GM19099 (cell line): ENCODE data around the gene MACROD1.

Source experiments
- POLR2A ChIP-seq: IDR thresholded peaks from 3 replicates; pipeline ENCODE4 v1.6.1; 2011; ENCODE audit warnings: low read depth; ENCODE audit not compliant: insufficient read length; ENCODE audit errors: extremely low read depth

The MACROD1 gene

DNA sequence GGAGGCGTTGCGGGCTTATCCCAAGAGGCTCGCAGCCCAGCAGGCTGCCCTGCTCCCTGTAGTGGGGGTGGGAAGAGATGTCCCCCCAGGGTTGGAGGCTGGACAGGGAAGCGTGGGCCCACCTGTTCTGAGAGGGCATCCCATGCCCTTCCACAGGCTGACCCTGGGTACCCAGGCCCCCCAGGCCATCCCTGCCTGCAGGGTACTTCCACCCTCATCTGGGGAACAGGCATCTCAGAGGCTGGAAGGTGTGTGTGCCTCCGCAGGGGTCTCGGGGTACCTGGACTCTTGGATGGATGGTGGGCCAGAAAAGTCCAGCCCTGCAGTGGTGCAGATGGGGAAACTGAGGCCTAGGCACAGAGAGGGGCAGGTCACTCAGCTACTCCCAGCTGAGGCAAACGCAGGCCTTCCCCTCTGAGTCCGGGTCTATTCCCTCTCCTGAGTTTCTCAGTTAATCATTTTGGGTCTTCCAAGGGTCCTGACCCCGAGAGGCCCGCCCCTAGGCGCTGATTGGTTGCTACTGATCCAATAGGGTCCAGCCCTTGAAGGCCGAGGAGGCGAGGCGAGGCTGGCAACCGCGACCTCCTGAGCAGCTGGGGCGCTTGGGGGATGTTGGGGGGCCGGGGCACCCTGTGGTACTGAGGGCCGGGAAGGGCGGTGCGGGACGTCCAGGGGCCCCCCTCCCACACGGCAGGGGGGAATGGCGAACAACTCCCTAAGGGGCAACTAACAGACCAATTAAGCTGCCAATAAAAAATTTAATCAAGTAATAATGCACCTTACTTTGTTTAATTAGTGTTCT lies 106.4 kb downstream of the MACROD1 start:
- TF ChIP-seq POLR2A = no peak

DNA sequence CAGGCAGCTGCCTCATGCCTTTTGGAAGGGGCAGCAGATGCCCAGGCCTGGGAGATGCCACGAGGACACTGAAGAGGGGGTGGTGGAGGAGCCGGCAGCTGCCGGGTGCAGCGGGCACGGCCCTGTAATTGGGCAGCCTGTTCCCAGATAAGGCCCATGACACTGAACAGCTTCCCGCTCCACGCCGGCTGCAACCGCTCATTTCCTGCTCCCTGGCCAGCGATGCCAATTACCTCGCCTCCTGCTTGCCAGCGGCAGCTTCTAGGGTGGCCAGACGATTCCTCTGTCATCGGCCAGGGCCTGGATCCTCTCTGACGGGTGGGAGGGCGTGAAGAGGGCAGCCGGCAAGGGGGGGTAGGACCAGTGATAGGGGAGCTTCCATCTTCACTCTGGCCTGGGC lies 107.4 kb downstream of the MACROD1 start:
- TF ChIP-seq POLR2A = no peak

DNA sequence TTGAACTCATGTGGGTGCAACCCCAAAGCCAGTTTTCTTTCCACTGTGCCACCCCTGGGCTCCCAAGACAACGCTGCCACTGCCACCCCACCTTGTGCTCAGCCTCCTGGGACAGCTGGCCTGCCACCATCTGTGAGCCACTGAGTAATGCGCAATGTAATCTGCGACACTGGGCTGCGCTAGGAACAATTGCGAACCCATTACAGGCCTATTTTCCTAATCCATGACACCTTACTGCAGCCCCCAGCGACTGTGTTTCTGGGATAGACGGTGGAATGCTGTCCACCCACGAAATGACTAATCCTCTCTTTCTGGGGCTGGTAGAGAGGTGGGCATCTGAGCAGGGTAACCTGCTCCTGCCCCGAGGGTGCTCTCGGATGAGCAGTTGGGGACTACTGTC lies 108.0 kb downstream of the MACROD1 start:
- TF ChIP-seq POLR2A = no peak

DNA sequence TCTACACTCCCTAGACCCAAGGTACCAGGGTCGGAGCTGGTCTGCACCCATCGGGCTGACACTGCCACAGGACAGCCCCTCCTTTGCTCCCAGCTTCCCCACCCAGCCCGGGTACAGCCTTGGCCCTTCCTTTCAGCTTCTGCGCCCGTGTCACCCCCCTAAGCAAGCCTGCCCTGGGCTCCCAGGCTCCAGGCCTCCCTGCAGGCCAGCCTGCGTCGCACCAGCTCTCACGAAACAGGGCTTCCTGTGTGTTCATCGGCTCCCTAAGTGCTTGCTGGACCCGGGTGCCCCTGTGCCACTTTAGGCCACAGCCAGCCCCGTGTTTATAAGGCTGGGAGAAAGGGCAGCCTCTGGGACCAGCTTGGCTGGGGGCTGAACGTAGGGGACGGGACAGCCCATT lies 109.1 kb downstream of the MACROD1 start:
- TF ChIP-seq POLR2A = no peak

DNA sequence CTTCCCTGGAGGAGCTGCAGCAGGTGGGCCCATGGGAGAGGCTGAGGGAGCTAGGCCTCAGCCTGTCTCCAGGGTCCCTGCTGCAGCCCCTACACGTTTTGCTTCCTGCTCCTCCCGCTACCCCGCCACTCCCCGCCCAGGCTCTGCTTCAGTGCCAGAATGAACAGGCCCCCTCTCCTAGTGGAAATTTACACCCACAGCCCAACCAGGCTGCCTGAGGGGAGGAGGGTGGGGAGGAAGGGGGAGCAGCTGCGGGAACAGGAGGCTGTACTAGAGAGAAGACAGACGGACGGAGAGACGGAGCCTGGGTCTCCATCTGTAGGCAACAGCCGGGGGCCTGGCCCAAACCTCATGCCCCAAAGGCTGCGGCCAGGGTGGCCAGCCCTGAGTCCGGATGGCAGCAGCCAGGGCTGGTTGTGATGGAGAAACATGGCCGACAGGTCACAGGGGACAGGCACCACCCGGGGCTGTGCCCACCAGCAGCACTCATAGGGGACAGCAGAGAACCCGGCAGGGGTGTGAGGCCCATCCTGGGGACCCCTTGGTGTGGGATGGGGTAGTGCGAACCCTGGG lies 109.6 kb downstream of the MACROD1 start:
- no peak for TF ChIP-seq POLR2A

DNA sequence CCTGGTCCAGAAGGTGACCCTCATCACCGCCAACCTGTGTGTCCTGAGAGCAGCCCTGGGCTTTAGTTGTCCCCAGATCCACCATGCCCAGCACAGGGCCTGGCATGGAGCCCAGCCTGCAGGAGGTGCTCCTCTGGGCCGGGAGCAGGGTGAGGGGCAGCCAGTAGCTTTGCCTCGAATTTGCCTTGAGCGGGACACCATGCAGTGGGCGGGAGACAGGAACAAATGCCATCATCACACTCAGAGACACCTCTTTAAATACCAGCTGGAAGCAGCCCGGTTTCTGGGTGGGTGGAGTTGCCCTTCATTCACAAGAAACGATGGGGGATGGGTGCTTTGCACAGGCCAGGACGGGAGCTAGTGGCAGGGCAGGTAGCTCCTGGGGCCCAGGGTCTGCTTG lies 110.8 kb downstream of the MACROD1 start:
- TF ChIP-seq POLR2A = no peak

DNA sequence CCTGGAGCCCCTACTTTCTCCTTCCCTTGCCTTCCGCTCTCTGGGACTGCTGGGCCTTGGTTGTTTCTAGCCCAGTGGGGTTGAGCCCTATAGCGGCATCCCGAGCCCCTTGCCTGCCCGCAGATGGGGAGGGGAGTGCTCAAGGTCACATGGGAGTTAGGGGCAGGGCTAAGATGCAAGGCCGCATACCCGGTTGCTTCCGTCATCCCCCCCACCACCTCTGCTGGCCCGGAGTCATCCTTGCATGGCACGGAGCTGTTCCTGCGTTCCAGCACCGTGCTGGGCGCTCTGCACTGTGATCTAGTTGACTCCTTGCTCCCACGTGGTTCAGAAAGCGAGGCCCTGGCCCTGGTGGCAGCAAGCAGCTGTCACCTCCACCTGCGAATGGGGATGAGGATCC lies 112.2 kb downstream of the MACROD1 start:
- TF ChIP-seq POLR2A = no peak

DNA sequence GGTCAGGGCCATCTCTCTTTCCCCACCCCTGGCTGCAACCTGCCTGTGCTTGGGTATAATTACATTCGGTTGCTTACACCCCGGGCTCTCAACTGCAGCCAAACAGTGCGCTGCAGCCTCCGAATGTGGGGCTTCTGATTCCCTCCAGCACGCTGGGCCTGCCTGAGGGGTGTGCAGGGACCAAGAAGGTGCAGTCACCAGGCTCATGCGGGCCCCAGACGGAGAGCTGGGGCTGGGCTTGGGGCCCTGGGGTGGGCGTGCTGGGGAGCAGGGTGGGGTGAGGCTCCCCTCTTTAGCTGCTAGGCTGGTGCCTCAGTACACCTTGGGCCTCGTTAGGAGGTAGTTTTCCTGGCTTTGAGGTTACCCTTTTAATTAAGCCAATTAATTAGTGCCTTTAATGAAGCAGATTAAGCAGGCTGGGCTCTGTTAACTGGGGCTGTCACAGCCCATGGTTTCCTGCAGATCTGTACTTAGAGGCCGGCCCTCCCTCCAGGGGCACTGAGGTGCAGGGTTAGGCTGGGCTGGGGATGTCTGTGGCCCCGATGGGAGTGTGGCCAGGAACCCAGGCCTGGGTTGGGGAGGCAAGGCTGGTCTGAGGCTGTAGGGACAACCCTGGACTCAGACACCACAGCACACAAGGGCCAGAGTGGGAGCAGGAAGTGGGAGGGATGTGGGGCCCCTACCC lies 112.8 kb downstream of the MACROD1 start:
- TF ChIP-seq POLR2A = no peak

DNA sequence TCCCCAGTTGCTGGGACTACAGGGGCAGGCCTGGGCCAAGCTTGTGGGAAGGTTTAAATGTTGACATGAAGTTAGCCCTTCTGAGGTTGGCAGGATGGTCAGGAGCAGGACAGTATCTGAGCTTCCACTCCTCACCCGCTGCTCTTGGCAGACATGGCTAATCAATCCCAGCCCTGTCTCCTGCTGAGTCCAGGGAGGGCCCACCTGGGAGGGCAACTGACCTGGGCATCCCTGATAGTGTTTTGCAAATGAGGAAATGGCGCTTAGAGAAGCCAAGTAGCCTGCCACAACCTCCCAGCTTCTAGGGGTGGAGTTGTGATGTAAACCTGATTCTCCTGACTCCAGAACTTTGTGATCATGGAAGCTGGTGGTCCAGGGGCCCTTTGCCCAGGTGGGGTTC lies 113.5 kb downstream of the MACROD1 start:
- TF ChIP-seq POLR2A = no peak

DNA sequence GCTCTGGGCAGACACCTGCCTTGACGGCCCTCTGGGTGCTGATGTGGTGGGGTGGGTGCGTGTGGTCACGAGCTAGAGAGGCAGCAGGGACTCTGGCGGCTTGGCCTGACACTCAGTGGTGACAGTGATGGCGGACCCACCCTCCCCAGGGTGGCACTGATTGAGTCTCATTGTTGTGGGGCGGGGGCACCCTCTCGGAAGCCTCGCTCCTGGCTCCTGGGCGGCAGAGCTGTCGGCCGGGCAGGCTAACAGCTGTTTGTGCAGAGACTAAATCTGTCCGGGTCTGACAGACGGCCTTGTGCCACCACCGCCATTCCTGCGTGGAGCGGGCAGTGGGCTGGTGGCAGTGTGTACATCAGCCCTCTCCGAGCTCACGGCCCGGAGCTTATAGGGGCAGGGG lies 114.6 kb downstream of the MACROD1 start:
- no peak for TF ChIP-seq POLR2A

DNA sequence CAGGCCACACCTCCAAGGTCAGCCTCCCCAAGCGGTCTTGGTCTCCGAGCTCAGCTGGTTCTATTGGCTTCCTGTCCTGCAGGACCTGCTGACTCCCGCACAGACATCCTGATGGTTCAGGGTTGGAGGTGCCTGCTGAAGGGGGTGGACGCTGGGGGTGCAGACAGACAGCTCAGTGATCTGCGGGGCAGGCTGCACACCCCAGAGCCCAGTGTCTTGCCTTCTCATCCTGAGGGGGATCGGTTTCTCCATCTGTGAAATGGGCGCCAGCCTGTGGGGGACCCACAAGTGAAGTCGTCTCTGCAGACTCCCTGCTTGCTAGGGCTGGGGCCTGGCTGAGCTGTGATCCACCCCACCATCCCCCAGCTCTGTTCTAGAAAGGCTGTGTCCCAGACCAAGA lies 116.4 kb downstream of the MACROD1 start:
- TF ChIP-seq POLR2A = no peak

DNA sequence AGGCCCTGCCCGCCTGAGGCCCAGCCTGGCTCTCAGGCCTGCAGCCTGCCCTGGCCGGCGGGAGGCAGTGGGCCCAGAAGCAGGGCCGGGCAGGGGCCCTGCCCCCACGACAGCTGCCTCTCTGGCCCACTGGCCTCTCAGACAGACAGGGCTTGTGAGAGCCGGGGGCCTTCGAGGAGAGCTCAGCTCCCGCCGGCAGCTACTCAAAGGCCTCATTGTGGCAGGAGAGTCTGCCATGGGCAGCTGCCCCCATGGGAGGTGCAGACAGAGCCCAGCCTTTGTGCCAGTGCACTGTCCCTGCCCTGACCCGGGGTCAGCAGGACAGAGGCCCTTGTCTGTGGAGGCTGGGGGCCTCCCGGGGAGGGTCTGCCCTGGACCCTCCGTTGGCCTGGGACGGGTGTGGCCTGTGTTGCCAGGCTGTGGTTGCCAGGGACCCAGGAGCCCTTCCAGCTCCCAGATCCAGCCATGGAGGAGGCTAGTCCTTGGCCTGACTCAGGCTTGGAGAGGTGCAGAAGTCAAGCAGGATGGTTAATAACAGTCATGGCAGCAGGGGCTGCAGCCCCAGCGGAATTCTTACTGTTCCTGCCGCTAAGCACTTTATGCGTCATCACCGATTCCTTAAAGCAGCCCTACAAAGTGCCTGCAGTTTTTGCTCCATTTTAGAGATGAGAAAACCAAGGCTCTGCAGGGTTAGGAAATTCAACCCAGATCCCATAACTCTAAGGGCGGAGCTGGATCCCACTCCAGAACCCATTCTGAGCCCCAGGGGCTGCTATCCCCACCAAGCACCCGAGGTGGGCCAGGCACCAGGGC lies 117.7 kb downstream of the MACROD1 start:
- no peak for TF ChIP-seq POLR2A

DNA sequence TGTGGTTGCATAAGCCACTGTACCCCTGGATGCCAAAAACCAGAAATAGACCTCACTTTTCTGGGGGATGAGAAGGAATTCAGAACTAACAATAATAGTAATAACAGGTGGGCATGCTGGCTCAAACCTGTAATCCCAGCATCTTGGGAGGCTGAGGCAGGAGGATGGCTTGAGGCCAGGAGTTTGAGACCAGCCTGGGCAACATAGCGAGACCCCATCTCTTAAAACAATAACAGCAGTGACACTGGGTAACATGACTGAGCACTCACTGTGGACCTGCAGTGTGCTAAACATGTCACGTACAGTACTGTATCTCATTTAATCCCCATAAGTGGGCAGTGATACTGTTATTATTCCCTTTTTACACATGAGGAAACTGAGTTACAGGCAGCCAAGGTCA lies 120.2 kb downstream of the MACROD1 start:
- TF ChIP-seq POLR2A = no peak

DNA sequence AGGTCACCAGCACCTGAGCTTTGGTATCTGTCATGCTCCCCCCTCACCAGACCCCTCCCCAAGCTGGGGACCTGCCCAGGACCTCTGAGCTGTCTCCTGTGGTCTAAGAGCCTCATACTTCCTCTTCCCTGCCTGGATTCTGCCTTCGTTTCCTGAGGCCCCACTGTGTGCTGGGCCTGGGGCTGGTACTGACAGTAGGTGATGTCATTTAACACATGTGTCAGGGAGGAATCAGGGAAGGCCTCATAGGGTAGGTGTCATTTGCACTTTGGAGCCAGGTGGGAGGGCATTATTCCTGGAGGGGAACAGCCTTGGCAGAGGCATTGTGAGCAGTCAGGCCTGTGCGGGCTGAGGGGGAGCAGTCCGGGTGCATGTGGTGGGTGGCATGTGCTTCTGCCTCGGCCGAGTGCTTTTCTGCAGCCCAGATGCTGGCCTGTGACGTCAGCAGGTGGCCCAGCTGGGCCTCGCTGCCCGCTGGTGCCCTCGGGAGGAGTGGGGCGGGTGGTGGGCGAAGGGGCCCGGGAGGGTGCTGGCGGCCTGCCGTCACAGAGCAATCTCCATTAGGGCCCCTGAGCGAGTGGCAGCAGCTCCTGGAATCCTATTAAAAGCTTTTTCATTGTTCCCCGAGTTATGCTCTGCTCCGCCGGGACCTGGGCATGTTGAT lies 121.1 kb downstream of the MACROD1 start:
- no peak for TF ChIP-seq POLR2A

DNA sequence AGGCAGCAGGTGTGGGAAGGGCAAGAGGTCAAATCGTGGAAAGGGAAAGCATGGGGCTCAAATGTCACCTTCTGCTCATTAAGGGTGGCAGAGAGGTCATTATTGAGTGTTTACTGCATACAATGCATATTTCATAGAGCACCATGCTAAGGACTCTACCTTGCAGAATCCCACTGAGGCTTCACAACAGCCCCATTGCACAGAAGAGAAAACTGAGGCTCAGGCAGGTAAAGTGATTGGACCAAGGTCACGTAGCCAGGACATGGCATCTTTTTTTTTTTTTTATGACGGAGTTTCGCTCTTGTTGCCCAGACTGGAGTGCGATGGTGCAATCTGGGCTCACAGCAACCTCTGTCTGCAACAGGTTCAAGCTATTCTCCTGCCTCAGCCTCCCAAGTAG lies 122.4 kb downstream of the MACROD1 start:
- no peak for TF ChIP-seq POLR2A
